ENCODE measurements around the gene AGK.

Gene AGK

GRCh38 chr7:141665208-141666035, 114.2 kb downstream of the AGK start:
- FAIRE-seq (no peak), DNase-seq (ENCODE audit: insufficient read length, low spot score) (no peak)
- TF ChIP-seq SPI1 (IDR thresholded peaks at IDR 0.05; ENCODE audit: low read depth, low read length) (no peak), TAF1 (IDR thresholded peaks at IDR 0.05; ENCODE audit: low read depth, low read length) (no peak), PAX5 (IDR thresholded peaks at IDR 0.05; ENCODE audit: insufficient read depth, low read length, severe bottlenecking) (no peak)

- DNase-seq (ENCODE audit: insufficient read length, low spot score): no peak
- no peak for FAIRE-seq
- TF ChIP-seq POLR2A (IDR thresholded peaks at IDR 0.05; ENCODE audit: low read depth, low read length): no peak
- no peak for TF ChIP-seq SPI1 (IDR thresholded peaks at IDR 0.05; ENCODE audit: low read depth, low read length)
- no peak for TF ChIP-seq POU2F2 (IDR thresholded peaks at IDR 0.05; ENCODE audit: low read depth, low read length)
- TF ChIP-seq POLR2AphosphoS5 (IDR thresholded peaks at IDR 0.05; ENCODE audit: low read depth, low read length): no peak
- TF ChIP-seq PAX5 (IDR thresholded peaks at IDR 0.05; ENCODE audit: insufficient read depth, low read length, severe bottlenecking): no peak
- TF ChIP-seq TAF1 (IDR thresholded peaks at IDR 0.05; ENCODE audit: low read depth, low read length): no peak
Measured at GRCh38 chr7:141666071-141666470, 114.9 kb downstream of the AGK start.

- FAIRE-seq: no peak
- no peak for TF ChIP-seq POLR2A (IDR thresholded peaks at IDR 0.05; ENCODE audit: low read depth, low read length)
- no peak for TF ChIP-seq PAX5 (IDR thresholded peaks at IDR 0.05; ENCODE audit: insufficient read depth, low read length, severe bottlenecking)
- TF ChIP-seq POLR2AphosphoS5 (IDR thresholded peaks at IDR 0.05; ENCODE audit: low read depth, low read length): no peak
- TF ChIP-seq TAF1 (IDR thresholded peaks at IDR 0.05; ENCODE audit: low read depth, low read length): no peak
- no peak for TF ChIP-seq SPI1 (IDR thresholded peaks at IDR 0.05; ENCODE audit: low read depth, low read length)
- no peak for TF ChIP-seq POU2F2 (IDR thresholded peaks at IDR 0.05; ENCODE audit: low read depth, low read length)
- no peak for DNase-seq (ENCODE audit: insufficient read length, low spot score)
Measured at GRCh38 chr7:141668853-141669252, 117.6 kb downstream of the AGK start.

GRCh38 chr7:141671705-141672496, 120.7 kb downstream of the AGK start:
- TF ChIP-seq SPI1 (IDR thresholded peaks at IDR 0.05; ENCODE audit: low read depth, low read length) (no peak), POLR2A (IDR thresholded peaks at IDR 0.05; ENCODE audit: low read depth, low read length) (no peak), TAF1 (IDR thresholded peaks at IDR 0.05; ENCODE audit: low read depth, low read length) (no peak), POLR2AphosphoS5 (IDR thresholded peaks at IDR 0.05; ENCODE audit: low read depth, low read length) (no peak), PAX5 (IDR thresholded peaks at IDR 0.05; ENCODE audit: insufficient read depth, low read length, severe bottlenecking) (no peak), POU2F2 (IDR thresholded peaks at IDR 0.05; ENCODE audit: low read depth, low read length) (no peak)
- no peak for FAIRE-seq
- no peak for DNase-seq (ENCODE audit: insufficient read length, low spot score)

GRCh38 chr7:141673346-141673745, 122.1 kb downstream of the AGK start:
- no peak for DNase-seq (ENCODE audit: insufficient read length, low spot score)
- TF ChIP-seq POU2F2 (IDR thresholded peaks at IDR 0.05; ENCODE audit: low read depth, low read length) (no peak), TAF1 (IDR thresholded peaks at IDR 0.05; ENCODE audit: low read depth, low read length) (no peak), SPI1 (IDR thresholded peaks at IDR 0.05; ENCODE audit: low read depth, low read length) (no peak), POLR2AphosphoS5 (IDR thresholded peaks at IDR 0.05; ENCODE audit: low read depth, low read length) (no peak), PAX5 (IDR thresholded peaks at IDR 0.05; ENCODE audit: insufficient read depth, low read length, severe bottlenecking) (no peak), POLR2A (IDR thresholded peaks at IDR 0.05; ENCODE audit: low read depth, low read length) (no peak)
- FAIRE-seq: no peak

- DNase-seq (ENCODE audit: insufficient read length, low spot score): no peak
- TF ChIP-seq PAX5 (IDR thresholded peaks at IDR 0.05; ENCODE audit: insufficient read depth, low read length, severe bottlenecking) (no peak), POLR2A (IDR thresholded peaks at IDR 0.05; ENCODE audit: low read depth, low read length) (no peak)
- no peak for FAIRE-seq
Measured at GRCh38 chr7:141674171-141674671, 123.0 kb downstream of the AGK start.

GRCh38 chr7:141674702-141675101, 123.5 kb downstream of the AGK start:
- no peak for DNase-seq (ENCODE audit: insufficient read length, low spot score)
- FAIRE-seq: no peak
- TF ChIP-seq SPI1 (IDR thresholded peaks at IDR 0.05; ENCODE audit: low read depth, low read length): no peak
- TF ChIP-seq TAF1 (IDR thresholded peaks at IDR 0.05; ENCODE audit: low read depth, low read length): no peak
- TF ChIP-seq PAX5 (IDR thresholded peaks at IDR 0.05; ENCODE audit: insufficient read depth, low read length, severe bottlenecking): no peak
- no peak for TF ChIP-seq POU2F2 (IDR thresholded peaks at IDR 0.05; ENCODE audit: low read depth, low read length)
- TF ChIP-seq POLR2AphosphoS5 (IDR thresholded peaks at IDR 0.05; ENCODE audit: low read depth, low read length): no peak
- TF ChIP-seq POLR2A (IDR thresholded peaks at IDR 0.05; ENCODE audit: low read depth, low read length): no peak

- no peak for TF ChIP-seq TAF1 (IDR thresholded peaks at IDR 0.05; ENCODE audit: low read depth, low read length)
- no peak for TF ChIP-seq PAX5 (IDR thresholded peaks at IDR 0.05; ENCODE audit: insufficient read depth, low read length, severe bottlenecking)
- TF ChIP-seq POLR2AphosphoS5 (IDR thresholded peaks at IDR 0.05; ENCODE audit: low read depth, low read length): no peak
- TF ChIP-seq POLR2A (IDR thresholded peaks at IDR 0.05; ENCODE audit: low read depth, low read length): no peak
- TF ChIP-seq SPI1 (IDR thresholded peaks at IDR 0.05; ENCODE audit: low read depth, low read length): no peak
- TF ChIP-seq POU2F2 (IDR thresholded peaks at IDR 0.05; ENCODE audit: low read depth, low read length): no peak
- no peak for FAIRE-seq
- no peak for DNase-seq (ENCODE audit: insufficient read length, low spot score)
Measured at GRCh38 chr7:141675436-141676215, 124.4 kb downstream of the AGK start.

GRCh38 chr7:141676618-141677017, 125.4 kb downstream of the AGK start:
- DNase-seq (ENCODE audit: insufficient read length, low spot score): no peak
- TF ChIP-seq SPI1 (IDR thresholded peaks at IDR 0.05; ENCODE audit: low read depth, low read length): no peak
- no peak for TF ChIP-seq POLR2A (IDR thresholded peaks at IDR 0.05; ENCODE audit: low read depth, low read length)
- TF ChIP-seq POLR2AphosphoS5 (IDR thresholded peaks at IDR 0.05; ENCODE audit: low read depth, low read length): no peak
- no peak for TF ChIP-seq POU2F2 (IDR thresholded peaks at IDR 0.05; ENCODE audit: low read depth, low read length)
- no peak for TF ChIP-seq PAX5 (IDR thresholded peaks at IDR 0.05; ENCODE audit: insufficient read depth, low read length, severe bottlenecking)
- TF ChIP-seq TAF1 (IDR thresholded peaks at IDR 0.05; ENCODE audit: low read depth, low read length): no peak
- FAIRE-seq: no peak

All from GM12891 (cell line).